ENCODE results near the gene RBBP8.

DNA sequence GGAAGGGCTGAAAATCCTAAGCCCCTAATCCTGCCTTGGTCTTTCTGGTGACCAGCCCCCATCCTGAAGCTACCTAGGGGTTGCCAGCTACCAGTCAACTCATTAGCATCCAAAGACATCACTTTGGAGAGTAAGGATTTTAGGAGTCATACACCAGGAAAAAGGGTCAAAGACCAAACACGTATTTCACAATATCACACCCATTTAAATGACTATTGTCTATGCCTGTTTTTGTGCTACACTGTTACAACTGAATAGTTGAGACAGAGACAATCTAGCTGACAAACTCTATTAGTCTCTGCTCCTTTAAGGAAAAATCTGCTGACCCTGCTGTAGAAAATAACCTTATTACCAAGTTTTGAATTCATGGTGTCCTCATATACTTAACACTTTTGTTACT is 21.0 kb upstream of the RBBP8 start:
- TF ChIP-seq EZH2 (IDR thresholded peaks at IDR 0.05; ENCODE audit: borderline replicate concordance, low read depth, low read length, severe bottlenecking) = no peak
- no peak for TF ChIP-seq CTCF (IDR thresholded peaks at IDR 0.05; ENCODE audit: extremely low read depth in 1 of 2, insufficient read depth in 1 of 2, low read depth in 1 of 2, low read length in 2 of 2)
- no peak for TF ChIP-seq POLR2AphosphoS5 (IDR thresholded peaks at IDR 0.05; ENCODE audit: insufficient read depth, low read depth, low read length)
- TF ChIP-seq FOS (IDR thresholded peaks at IDR 0.05; ENCODE audit: borderline replicate concordance, insufficient read depth, low read length) = no peak
- TF ChIP-seq POLR2A (IDR thresholded peaks at IDR 0.05; ENCODE audit: low read depth, low read length) = no peak
- no peak for TF ChIP-seq MYC (IDR thresholded peaks at IDR 0.05; ENCODE audit: low read depth, low read length)
- no peak for TF ChIP-seq MAX (IDR thresholded peaks at IDR 0.05; ENCODE audit: insufficient read depth, insufficient read length)
